Vagina (tissue), 2 donors: ENCODE data around the gene MFAP5.

ENCODE experiments used
- POLR2A ChIP-seq, 2 donors: fragments of 450-650 bp; IDR thresholded peaks; one replicate each; pipeline ENCODE4 v1.6.1; 2017; ENCODE audit warnings: antibody characterized with exemption in 2 of 2, mild to moderate bottlenecking in 2 of 2, moderate library complexity in 2 of 2
- TF ChIP-seq, protein P1 (sequence below), 3 experiments: fragments of 450-650 bp in 2 of 3; fragments of 200-600 bp in 1 of 3; sonication (generic) in 1 of 3; IDR thresholded peaks; one replicate each; pipeline ENCODE4 v1.5.1; 2017 to 2019; ENCODE audit warnings: antibody characterized with exemption in 3 of 3, mild to moderate bottlenecking in 2 of 3, moderate library complexity in 2 of 3

GRCh38 chr12:8642775-8643174 is 19.9 kb downstream of the MFAP5 start:
- TF ChIP-seq, protein P1, sequence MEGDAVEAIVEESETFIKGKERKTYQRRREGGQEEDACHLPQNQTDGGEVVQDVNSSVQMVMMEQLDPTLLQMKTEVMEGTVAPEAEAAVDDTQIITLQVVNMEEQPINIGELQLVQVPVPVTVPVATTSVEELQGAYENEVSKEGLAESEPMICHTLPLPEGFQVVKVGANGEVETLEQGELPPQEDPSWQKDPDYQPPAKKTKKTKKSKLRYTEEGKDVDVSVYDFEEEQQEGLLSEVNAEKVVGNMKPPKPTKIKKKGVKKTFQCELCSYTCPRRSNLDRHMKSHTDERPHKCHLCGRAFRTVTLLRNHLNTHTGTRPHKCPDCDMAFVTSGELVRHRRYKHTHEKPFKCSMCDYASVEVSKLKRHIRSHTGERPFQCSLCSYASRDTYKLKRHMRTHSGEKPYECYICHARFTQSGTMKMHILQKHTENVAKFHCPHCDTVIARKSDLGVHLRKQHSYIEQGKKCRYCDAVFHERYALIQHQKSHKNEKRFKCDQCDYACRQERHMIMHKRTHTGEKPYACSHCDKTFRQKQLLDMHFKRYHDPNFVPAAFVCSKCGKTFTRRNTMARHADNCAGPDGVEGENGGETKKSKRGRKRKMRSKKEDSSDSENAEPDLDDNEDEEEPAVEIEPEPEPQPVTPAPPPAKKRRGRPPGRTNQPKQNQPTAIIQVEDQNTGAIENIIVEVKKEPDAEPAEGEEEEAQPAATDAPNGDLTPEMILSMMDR (IDR thresholded peaks at IDR 0.05) = no peak
- no peak for TF ChIP-seq POLR2A (IDR thresholded peaks at IDR 0.05)
